GM23338 (cell line): ENCODE results near the gene LSM12. TPM values are rescaled to one million over a fixed set of nuclear protein-coding genes. Genes with fewer than 3 reads are reported as not detected.

ENCODE experiments used
- ATAC-seq: fragments of 200-7000 bp; cut with Tn5 transposase; 3 replicates; pipeline ENCODE4 v1.9.1; 2020
- DNase-seq: peaks from one replicate; pipeline ENCODE4 v3.0.0-alpha.2; 2015; ENCODE audit warnings: low spot score
- H2AFZ ChIP-seq: fragments of 200-600 bp; sonication (generic); 2 replicates; pipeline ENCODE4 v1.8.0; 2016; ENCODE audit warnings: antibody characterized with exemption, mild to moderate bottlenecking, moderate library complexity
- H3F3A ChIP-seq: fragments of 200-600 bp; sonication (generic); replicated peaks from 2 replicates; pipeline ENCODE4 v1.8.0; 2017; ENCODE audit warnings: antibody characterized with exemption, mixed run types, low read depth
- H3K27ac ChIP-seq: fragments of 200-600 bp; sonication (generic); 2 replicates; pipeline ENCODE4 v1.6.1; 2016; ENCODE audit warnings: low read depth
- H3K27me3 ChIP-seq: fragments of 200-600 bp; sonication (generic); 2 replicates; pipeline ENCODE4 v1.8.0; 2016; ENCODE audit warnings: mild to moderate bottlenecking, mixed run types, moderate library complexity; ENCODE audit not compliant: insufficient read depth
- H3K36me3 ChIP-seq: fragments of 200-600 bp; sonication (generic); 2 replicates; pipeline ENCODE4 v1.8.0; 2016; ENCODE audit warnings: mild to moderate bottlenecking; ENCODE audit not compliant: insufficient read depth
- H3K4me1 ChIP-seq: fragments of 200-600 bp; sonication (generic); 2 replicates; pipeline ENCODE4 v1.8.0; 2016; ENCODE audit warnings: mild to moderate bottlenecking, moderate library complexity; ENCODE audit not compliant: insufficient read depth
- H3K4me2 ChIP-seq: fragments of 200-600 bp; sonication (generic); 2 replicates; pipeline ENCODE4 v1.7.1; 2017; ENCODE audit warnings: mixed run types
- H3K4me3 ChIP-seq: fragments of 200-600 bp; sonication (generic); 2 replicates; pipeline ENCODE4 v1.6.1; 2016; ENCODE audit warnings: mixed run types
- H3K79me2 ChIP-seq: fragments of 200-600 bp; sonication (generic); replicated peaks from 2 replicates; pipeline ENCODE4 v1.8.0; 2017; ENCODE audit warnings: mild to moderate bottlenecking; ENCODE audit not compliant: insufficient read depth
- H3K9me2 ChIP-seq: fragments of 200-600 bp; sonication (generic); 2 replicates; pipeline ENCODE4 v1.8.0; 2017; ENCODE audit not compliant: insufficient read depth
- H4K20me1 ChIP-seq: fragments of 200-600 bp; sonication (generic); replicated peaks from 2 replicates; pipeline ENCODE4 v1.8.0; 2017; ENCODE audit warnings: mild to moderate bottlenecking; ENCODE audit not compliant: insufficient read depth
- H3K27ac Mint-ChIP-seq: 2 replicates; pipeline ENCODE4 v1.8.0; 2020; ENCODE audit warnings: inconsistent platforms, mild to moderate bottlenecking, moderate library complexity, mixed read lengths
- H3K27me3 Mint-ChIP-seq: 3 replicates; pipeline ENCODE4 v1.8.0; 2022; ENCODE audit warnings: low read depth, mild to moderate bottlenecking, moderate library complexity, mixed read lengths, inconsistent platforms; ENCODE audit not compliant: insufficient read depth, poor library complexity
- H3K36me3 Mint-ChIP-seq: 3 replicates; pipeline ENCODE4 v1.8.0; 2021; ENCODE audit warnings: low read depth, mild to moderate bottlenecking, inconsistent platforms, moderate library complexity, mixed read lengths
- H3K4me1 Mint-ChIP-seq: 3 replicates; pipeline ENCODE4 v1.8.0; 2020; ENCODE audit warnings: mild to moderate bottlenecking, inconsistent platforms, mixed read lengths
- H3K4me3 Mint-ChIP-seq: 3 replicates; pipeline ENCODE4 v1.8.0; 2021; ENCODE audit warnings: moderate library complexity, mild to moderate bottlenecking, inconsistent platforms, mixed read lengths
- H3K9me3 Mint-ChIP-seq: 3 replicates; pipeline ENCODE4 v1.8.0; 2020; ENCODE audit warnings: moderate library complexity, mild to moderate bottlenecking, inconsistent platforms, mixed read lengths
- CREB1 ChIP-seq: fragments of 250-450 bp; sonication (Bioruptor Pico); IDR thresholded peaks from 2 replicates; pipeline ENCODE4 v1.5.0; 2020; ENCODE audit warnings: low read depth, mild to moderate bottlenecking, moderate library complexity
- CTCF ChIP-seq, 2 experiments: fragments of 200-600 bp in 1 of 2; sonication (generic) in 1 of 2; conservative IDR thresholded peaks; 2 replicates each; pipeline versions ENCODE4 v1.5.1 to v1.6.1; 2016 to 2017; ENCODE audit warnings: antibody characterized with exemption in 2 of 2, low read depth in 2 of 2, mild to moderate bottlenecking in 2 of 2, moderate library complexity in 1 of 2
- ETS1 ChIP-seq: IDR thresholded peaks from 2 replicates; pipeline ENCODE4 v1.6.1; 2016; ENCODE audit warnings: antibody characterized with exemption
- JUNB ChIP-seq: IDR thresholded peaks from one replicate; pipeline ENCODE4 v1.6.1; 2016; ENCODE audit warnings: antibody characterized with exemption; ENCODE audit not compliant: unreplicated experiment
- NANOG ChIP-seq: IDR thresholded peaks from 2 replicates; pipeline ENCODE4 v1.6.1; 2016; ENCODE audit warnings: antibody characterized with exemption, borderline replicate concordance
- STAT1 ChIP-seq: IDR thresholded peaks from one replicate; pipeline ENCODE4 v1.6.1; 2016; ENCODE audit warnings: antibody characterized with exemption; ENCODE audit not compliant: unreplicated experiment
- ZNF114 ChIP-seq: fragments of 250-450 bp; sonication (Bioruptor Pico); IDR thresholded peaks from 2 replicates; pipeline ENCODE4 v1.5.0; 2020; ENCODE audit warnings: mild to moderate bottlenecking, moderate library complexity
- ZNF331 ChIP-seq: fragments of 250-450 bp; sonication (Bioruptor Pico); IDR thresholded peaks from 2 replicates; pipeline ENCODE4 v1.5.0; 2020; ENCODE audit warnings: low read depth, mild to moderate bottlenecking, moderate library complexity
- ZNF462 ChIP-seq: fragments of 250-450 bp; sonication (Bioruptor Pico); IDR thresholded peaks from 2 replicates; pipeline ENCODE4 v1.5.0; 2020; ENCODE audit warnings: mild to moderate bottlenecking, moderate library complexity
- polyA plus RNA-seq: library from polyadenylated mRNA; unstranded; fragments of >200 nt; fragmentation: Nextera tagmentation; extraction: Ambion mirVana; gene quantifications from 2 replicates; pipeline ENCODE4 v1.2.1, GENCODE V29; 2016
- total RNA-seq: library from RNA; depleted of rRNA; stranded (reverse); fragments of >200 nt; shearing (Covaris generic); gene quantifications from 2 replicates; pipeline ENCODE4 v1.2.3, GENCODE V29; 2014

The LSM12 gene
- total and polyA plus RNA-seq, 2 experiments from 2014 or later = 72.7 to 241 TPM

GRCh38 chr17:44079877-44080821 is 13.7 kb upstream of the LSM12 start:
- no peak overlapping the region for H3K27ac ChIP-seq
- Mint-ChIP-seq H3K9me3 (no peaks in the 10 kb centered on the region; the same call in 2 of the 3 replicates), H3K4me1 (peaks cover 28% of the 10 kb centered on the region), H3K27me3 (peaks cover 18% of the 10 kb centered on the region), H3K36me3 (peaks cover 79% of the 10 kb centered on the region), H3K4me3 (no peak overlapping the region), H3K27ac (no peak overlapping the region)
- no peaks in the 10 kb centered on the region for H3K27me3 ChIP-seq
- 0 out of 2 replicates have a peak, but pooled peaks cover 13% of the 10 kb centered on the region for H3F3A ChIP-seq
- ATAC-seq = no peak
- H3K4me3 ChIP-seq = no peak overlapping the region
- H3K36me3 ChIP-seq = no peaks in the 10 kb centered on the region; the same call in 1 of the 2 replicates
- peaks cover 5% of the 10 kb centered on the region; the same call in 1 of the 2 replicates for H3K4me1 ChIP-seq
- no peaks in the 10 kb centered on the region for H3K79me2 ChIP-seq
- H3K4me2 ChIP-seq = no peak overlapping the region
- DNase-seq = no peak
- H4K20me1 ChIP-seq = no peaks in the 10 kb centered on the region
- H3K9me2 ChIP-seq = no peaks in the 10 kb centered on the region
- no peak overlapping the region for H2AFZ ChIP-seq
- TF ChIP-seq STAT1 (no peak), ZNF331 (no peak), CTCF (conservative IDR thresholded peaks at IDR 0.05; ENCODE audit: low read depth in 2 of 2) (no peak), ETS1 (no peak), NANOG (no peak), CREB1 (CRISPR knock-in tag) (no peak), JUNB (no peak), ZNF462 (CRISPR knock-in tag) (no peak), ZNF114 (no peak)
